Ovary (tissue), 9 donors: Measurements from ENCODE around the gene GRAP2. TPM values are rescaled to one million over a fixed set of nuclear protein-coding genes. Genes with fewer than 3 reads are reported as not detected.
"Not testable (repeated sequence)": the region's sequence is repeated elsewhere in the genome, so short reads cannot be mapped to it uniquely, and the experiment has no call there.

Source experiments
- DNase-seq, 5 donors: peaks; one replicate each; pipeline ENCODE4 v3.0.0-alpha.2; 2019 to 2020
- H3K27ac ChIP-seq, 2 donors: fragments of 200-600 bp; one replicate each; pipeline versions ENCODE4 v1.5.1 to v1.8.0; 2019 to 2022
- H3K27me3 ChIP-seq: fragments of 200-600 bp; one replicate; pipeline ENCODE4 v1.8.0; 2022
- H3K36me3 ChIP-seq: fragments of 200-600 bp; sonication (generic); one replicate; pipeline ENCODE4 v1.5.1; 2019
- H3K4me1 ChIP-seq: one replicate; pipeline ENCODE4 v1.8.1; 2013; ENCODE audit warnings: mild to moderate bottlenecking, moderate library complexity; ENCODE audit not compliant: insufficient read depth
- H3K4me3 ChIP-seq: fragments of 200-600 bp; sonication (generic); one replicate; pipeline ENCODE4 v1.5.1; 2017
- H3K9me3 ChIP-seq, 2 donors: fragments of 200-600 bp in 1 of 2; sonication (generic) in 1 of 2; one replicate each; pipeline versions ENCODE4 v1.5.1 to v1.8.1; 2013 to 2019; ENCODE audit warnings: mild to moderate bottlenecking in 1 of 2, moderate library complexity in 1 of 2
- EP300 ChIP-seq: sonication (generic); formaldehyde crosslinking; IDR thresholded peaks from one replicate; pipeline ENCODE4 v1.6.1; 2017; ENCODE audit warnings: antibody characterized with exemption
- POLR2A ChIP-seq: fragments of 450-650 bp; IDR thresholded peaks from one replicate; pipeline ENCODE4 v1.6.1; 2017; ENCODE audit warnings: antibody characterized with exemption, mild to moderate bottlenecking, moderate library complexity
- WGBS, 3 donors: extraction: QIAGEN DNeasy Blood & Tissue Kit in 1 of 3; methylation state at CpG; one replicate each; pipeline versions ENCODE4 v1.1.5 to v1.1.7; 2013 to 2017; 5-methylcytosine and 5-hydroxymethylcytosine counted together
- intact Hi-C, 4 donors: fragments of 100-400 bp; cut with DNase I; formaldehyde crosslinking; loops; one replicate each; pipeline versions ENCODE4 v1.11.0 to v1.15.1; 2022 to 2023
- polyA plus RNA-seq, 2 donors: library from polyadenylated mRNA; stranded (reverse); fragments of 200-250 nt in 1 of 2; fragments of 350-450 nt in 1 of 2; fragmentation: Illumina TruSeq in 1 of 2; extraction: RNeasy Lipid Tissue Mini Kit (QIAGEN cat#74804) in 1 of 2; gene quantifications; one replicate each; pipeline ENCODE4 v1.2.3, GENCODE V29; 2013 to 2014
- total RNA-seq, 7 donors: library from RNA; depleted of rRNA in 2 of 7; stranded (reverse); fragments of >200 nt in 2 of 7; fragmentation: NEBNext Ultra II Directional in 3 of 7; extraction: Animal tissue kit (Norgen Biotek cat#: 25700) in 3 of 7; gene quantifications; one replicate each; pipeline versions ENCODE4 v1.1.0 to v1.2.4, GENCODE V29; 2016 to 2023
- TF ChIP-seq, protein P1 (sequence below), 3 donors: fragments of 450-650 bp in 2 of 3; fragments of 200-600 bp in 1 of 3; IDR thresholded peaks; one replicate each; pipeline versions ENCODE4 v1.5.1 to v1.8.0; 2016 to 2022; ENCODE audit warnings: antibody characterized with exemption in 3 of 3, mild to moderate bottlenecking in 1 of 3
- donor health status: DM: no; HTN: no; CAD: no; lungs with moderate emphysema.
- donor health status: DM: no; HTN: no; CAD: no.
- donor health status: Bipolar disorder and iron deficiency.
- donor health status: DM: yes; HTN: yes; CAD: no.
- donor health status: DM: no; HTN: no; CAD: no.
- donor health status: DM: yes; HTN: yes; CAD: no.

GRAP2 gene
- total and polyA plus RNA-seq, 9 donors: 0.46 to 2.0 (median 0.75) TPM; not detected in 1

DNA sequence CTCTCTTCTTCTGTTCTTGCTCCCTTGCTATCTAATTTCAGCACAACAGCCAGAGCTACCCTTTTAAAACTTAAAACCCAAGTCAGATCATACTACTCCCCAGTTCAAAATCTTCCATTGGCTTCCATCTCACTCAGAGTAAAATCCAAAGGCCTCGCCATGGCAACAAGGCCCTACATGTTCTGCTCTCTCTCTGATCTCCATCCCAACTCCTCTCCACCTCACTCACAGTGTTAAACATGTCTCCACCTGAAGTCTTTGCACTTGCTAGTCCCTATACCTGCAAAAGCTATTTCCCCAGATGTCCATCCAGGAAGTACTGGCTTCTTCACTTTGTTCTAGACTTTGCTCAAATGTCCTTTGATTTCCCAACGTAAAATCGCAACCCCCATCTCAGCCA, 3.0 kb upstream of the GRAP2 start:
- intact Hi-C loops: no loop called here
- H3K4me1 ChIP-seq: no peaks in the 10 kb centered on the region
- H3K4me3 ChIP-seq: no peak overlapping the region
- WGBS, 3 donors: 91 to 93% (median 92%) methylated on average over 3 of the region's 3 CpGs
- no peaks in the 10 kb centered on the region for H3K27me3 ChIP-seq
- H3K9me3 ChIP-seq: no peaks in the 10 kb centered on the region
- H3K27ac ChIP-seq: no peak overlapping the region
- H3K36me3 ChIP-seq: no peaks in the 10 kb centered on the region
- no peak for DNase-seq
- TF ChIP-seq POLR2A (no peak), EP300 (no peak)
- TF ChIP-seq, protein P1, sequence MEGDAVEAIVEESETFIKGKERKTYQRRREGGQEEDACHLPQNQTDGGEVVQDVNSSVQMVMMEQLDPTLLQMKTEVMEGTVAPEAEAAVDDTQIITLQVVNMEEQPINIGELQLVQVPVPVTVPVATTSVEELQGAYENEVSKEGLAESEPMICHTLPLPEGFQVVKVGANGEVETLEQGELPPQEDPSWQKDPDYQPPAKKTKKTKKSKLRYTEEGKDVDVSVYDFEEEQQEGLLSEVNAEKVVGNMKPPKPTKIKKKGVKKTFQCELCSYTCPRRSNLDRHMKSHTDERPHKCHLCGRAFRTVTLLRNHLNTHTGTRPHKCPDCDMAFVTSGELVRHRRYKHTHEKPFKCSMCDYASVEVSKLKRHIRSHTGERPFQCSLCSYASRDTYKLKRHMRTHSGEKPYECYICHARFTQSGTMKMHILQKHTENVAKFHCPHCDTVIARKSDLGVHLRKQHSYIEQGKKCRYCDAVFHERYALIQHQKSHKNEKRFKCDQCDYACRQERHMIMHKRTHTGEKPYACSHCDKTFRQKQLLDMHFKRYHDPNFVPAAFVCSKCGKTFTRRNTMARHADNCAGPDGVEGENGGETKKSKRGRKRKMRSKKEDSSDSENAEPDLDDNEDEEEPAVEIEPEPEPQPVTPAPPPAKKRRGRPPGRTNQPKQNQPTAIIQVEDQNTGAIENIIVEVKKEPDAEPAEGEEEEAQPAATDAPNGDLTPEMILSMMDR (IDR thresholded peaks at IDR 0.05): no peak

DNA sequence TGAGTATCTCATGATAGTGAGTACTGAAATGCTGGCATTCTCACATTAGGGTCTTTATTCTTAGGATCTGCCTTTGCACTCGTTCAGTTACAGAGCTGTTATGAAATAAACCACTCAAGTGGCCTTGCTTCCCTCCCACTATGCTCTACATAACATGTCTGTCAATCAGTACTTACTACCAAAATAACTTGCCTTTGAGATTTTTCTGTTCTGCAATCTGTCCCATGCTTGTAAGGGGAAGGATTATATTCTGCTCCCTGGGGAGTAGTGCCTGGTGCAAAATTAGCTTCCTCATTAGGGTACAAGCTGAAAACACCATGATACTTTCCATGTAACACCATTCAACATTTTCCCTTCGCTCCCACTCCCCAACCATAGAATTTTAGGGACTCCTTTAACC, 1.9 kb upstream of the GRAP2 start:
- intact Hi-C loops: no loop called here

GRCh38 chr22:39901565-39902146, 772 bp downstream of the GRAP2 start:
- Histone ChIP-seq H3K36me3 (no peaks in the 10 kb centered on the region), H3K4me1 (no peaks in the 10 kb centered on the region), H3K9me3 (no peaks in the 10 kb centered on the region), H3K27ac (no peak overlapping the region), H3K27me3 (no peaks in the 10 kb centered on the region), H3K4me3 (no peak overlapping the region)
- no peak for DNase-seq
- WGBS, 3 donors: 84 to 92% (median 86%) methylated on average over 8 of the region's 8 CpGs
- TF ChIP-seq, protein P1 (IDR thresholded peaks at IDR 0.05): no peak
- TF ChIP-seq POLR2A (no peak), EP300 (no peak)
- intact Hi-C loops: no loop called here

More for the DNA sequence above, 1.9 kb upstream of the GRAP2 start:
- DNase-seq: no peak
- Histone ChIP-seq H3K36me3 (no peaks in the 10 kb centered on the region), H3K27ac (no peak overlapping the region), H3K9me3 (no peaks in the 10 kb centered on the region), H3K4me1 (no peaks in the 10 kb centered on the region), H3K4me3 (no peak overlapping the region), H3K27me3 (no peaks in the 10 kb centered on the region)
- TF ChIP-seq, protein P1 (IDR thresholded peaks at IDR 0.05): no peak
- TF ChIP-seq EP300: no peak
- 44 to 47% (median 45%) methylated on average over 2 of the region's 2 CpGs for WGBS, 3 donors

DNA sequence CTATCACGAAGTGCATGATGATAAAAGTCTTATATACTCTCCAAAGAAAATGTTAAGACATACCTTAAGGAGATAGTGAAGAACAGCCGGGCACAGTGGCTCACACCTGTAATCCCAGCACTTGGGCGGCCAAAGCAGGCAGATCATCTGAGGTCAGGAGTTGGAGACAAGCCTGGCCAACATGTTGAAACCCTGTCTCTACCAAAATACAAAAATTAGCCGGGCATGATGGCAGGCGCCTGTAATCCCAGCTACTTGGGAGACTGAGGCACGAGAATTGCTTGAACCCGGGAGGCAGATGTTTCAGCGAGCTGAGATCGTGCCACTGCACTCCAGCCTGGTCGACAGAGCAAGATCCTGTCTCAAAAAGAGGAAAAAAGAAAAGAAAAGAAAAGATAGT, 3.1 kb downstream of the GRAP2 start:
- H3K27me3 ChIP-seq, intact Hi-C loops, H3K9me3 ChIP-seq, H3K4me3 ChIP-seq, H3K36me3 ChIP-seq, H3K4me1 ChIP-seq, H3K27ac ChIP-seq, DNase-seq: not testable (repeated sequence)
- WGBS, 3 donors: 85 to 90% (median 85%) methylated on average over 10 of the region's 10 CpGs

DNA sequence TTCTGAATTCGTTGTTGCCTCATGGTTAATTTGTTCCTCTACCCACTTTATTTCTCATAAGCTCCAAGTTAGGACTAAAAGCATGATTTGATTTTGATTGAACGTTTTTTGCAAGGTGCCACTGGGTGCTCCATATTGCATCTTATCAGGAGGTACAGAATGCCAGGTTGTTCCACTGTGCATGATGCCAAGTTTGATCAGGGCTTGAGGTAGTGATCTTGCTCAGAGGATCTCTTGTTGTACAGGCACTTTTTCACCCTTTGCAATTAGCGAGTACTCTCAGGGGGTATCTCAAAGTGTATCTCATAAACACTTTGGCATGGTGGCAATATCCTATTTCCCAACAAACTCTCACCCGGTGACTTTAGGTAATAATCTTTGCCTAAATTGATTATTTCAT, 4.0 kb downstream of the GRAP2 start:
- H3K9me3 ChIP-seq: no peaks in the 10 kb centered on the region
- no peak for DNase-seq
- H3K4me3 ChIP-seq: no peak overlapping the region
- WGBS, 3 donors: 82 to 85% (median 84%) methylated on average over 4 of the region's 4 CpGs
- H3K27me3 ChIP-seq: no peaks in the 10 kb centered on the region
- H3K36me3 ChIP-seq: no peaks in the 10 kb centered on the region
- no peaks in the 10 kb centered on the region for H3K4me1 ChIP-seq
- intact Hi-C loops: no loop called here
- no peak overlapping the region for H3K27ac ChIP-seq
- TF ChIP-seq, protein P1 (IDR thresholded peaks at IDR 0.05): no peak
- no peak for TF ChIP-seq POLR2A
- no peak for TF ChIP-seq EP300
